Ramos (cell line): ENCODE measurements around the gene C1orf159.

Experiments
- in situ Hi-C: fragments of 300-500 bp; cut with MboI; formaldehyde crosslinking; loops from one replicate; pipeline ENCODE4 v1.14.3; 2022; ENCODE audit warnings: low sequenced_read_pairs; ENCODE audit not compliant: unreplicated experiment

C1orf159 gene

DNA sequence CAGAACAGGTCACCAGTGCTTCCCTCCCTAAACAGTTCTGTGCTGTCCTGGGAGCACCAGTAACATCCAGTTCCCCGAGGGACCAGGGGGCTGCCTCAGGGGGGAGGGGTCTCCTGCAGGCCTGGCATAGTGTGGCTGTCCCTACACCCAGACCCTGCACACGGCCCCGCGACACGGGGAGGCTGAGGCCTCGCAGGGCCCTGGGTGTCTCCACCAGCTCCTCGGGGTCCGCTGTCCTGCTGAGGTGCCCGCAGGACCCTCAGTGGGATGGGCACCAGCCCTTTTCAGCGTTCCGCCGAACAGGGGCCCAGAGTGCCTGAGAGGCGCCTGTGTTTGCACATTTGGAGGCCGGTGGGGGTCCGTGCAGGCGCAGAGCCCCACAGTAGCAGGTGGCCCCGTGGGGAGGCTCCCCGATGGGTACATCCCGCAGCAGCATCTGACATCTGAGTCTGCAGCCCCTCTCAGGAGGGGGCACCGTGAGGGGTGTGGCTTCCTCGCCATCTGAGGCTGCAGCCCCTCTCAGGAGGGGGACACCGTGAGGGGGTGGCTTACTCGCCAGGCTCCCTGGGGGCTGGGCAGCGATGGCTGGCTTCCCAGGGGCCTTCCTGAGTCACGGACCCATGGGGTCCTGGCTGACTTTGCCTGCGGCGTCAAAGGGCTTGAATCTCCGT lies 18.5 kb upstream of the C1orf159 start:
- in situ Hi-C loops, result no loop called here

DNA sequence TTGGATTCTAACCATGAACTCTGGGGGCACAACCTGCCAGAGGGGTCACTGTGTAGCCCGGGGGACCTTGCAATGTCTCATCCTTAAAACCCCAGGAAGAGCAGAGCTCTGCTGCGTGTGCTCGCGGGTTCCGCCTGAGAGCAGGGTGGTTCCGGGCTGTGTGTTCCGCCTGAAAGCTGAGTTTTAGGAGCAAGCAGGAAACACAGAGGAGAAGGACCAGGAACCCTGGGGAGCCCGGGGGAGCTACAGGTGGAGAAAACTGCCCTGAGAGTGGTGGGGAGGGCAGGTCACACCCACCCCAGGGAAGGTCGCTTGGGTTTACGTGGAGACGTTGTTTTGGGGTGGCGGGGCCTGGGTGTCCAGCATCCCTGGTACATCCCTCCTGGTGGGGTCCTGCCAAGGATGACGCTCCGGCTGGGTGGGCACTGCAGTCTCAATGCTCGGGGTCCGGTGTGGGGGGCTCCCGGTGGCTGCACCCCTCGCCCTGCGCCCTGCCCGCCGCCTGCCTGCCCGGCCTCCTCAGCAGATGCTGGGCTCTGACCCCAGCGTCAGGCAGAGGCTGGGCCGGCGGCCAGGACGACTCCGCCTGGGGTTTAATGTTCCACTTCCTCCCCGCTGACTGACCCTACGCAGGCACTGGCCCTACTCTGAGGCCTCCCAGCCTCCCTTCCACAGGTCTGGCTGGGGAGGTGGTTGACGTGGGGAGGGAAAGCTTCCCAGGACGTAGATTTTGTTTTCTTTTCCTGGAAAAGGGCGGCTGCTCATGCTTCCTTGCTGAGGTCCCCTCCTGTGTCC lies 17.3 kb upstream of the C1orf159 start:
- in situ Hi-C loops, result no loop called here

DNA sequence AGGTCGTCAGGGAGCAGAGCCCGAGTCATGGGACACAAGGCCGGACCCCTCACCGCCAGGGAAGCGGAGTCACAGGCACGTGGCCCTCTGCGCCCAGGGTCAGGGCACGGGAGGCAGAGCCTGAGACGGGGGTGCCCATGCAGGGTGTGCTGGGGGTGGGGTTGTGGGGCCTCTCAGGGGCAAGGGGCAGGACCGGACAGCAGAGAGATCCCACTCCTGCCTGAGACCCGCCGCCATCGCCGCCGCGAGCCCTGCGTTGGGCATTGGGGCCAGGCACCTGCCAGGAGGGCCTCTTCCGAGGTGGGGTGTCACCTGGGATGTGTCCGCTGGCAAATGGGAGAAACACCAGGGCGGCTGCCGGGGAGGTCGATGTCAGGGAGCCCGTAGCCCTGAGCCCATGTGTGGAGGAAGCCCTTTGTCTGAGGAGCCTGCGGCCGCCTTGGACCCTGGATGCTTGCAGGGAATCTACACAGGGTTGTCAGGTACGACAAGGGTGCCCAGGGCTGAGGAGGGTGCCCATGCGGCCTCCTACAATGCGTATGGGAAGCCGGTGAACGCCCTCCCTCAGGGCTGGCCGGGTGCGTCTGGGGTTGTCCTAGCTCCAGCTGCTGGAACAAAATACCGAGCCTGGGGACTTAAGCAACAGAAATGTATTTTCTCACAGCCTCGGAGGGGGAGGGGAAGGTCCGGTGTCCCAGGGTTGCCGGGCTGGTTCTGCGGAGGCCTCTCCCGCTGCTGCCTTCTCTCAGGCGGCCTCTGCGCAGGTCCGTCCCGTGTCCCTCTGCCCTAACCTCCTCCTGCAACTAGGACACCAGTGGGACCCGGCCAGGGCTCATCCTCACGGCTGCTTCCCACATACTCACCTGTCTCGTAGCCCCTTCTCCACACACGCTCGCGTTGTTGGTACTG lies 16.4 kb upstream of the C1orf159 start:
- in situ Hi-C loops, result no loop called here

DNA sequence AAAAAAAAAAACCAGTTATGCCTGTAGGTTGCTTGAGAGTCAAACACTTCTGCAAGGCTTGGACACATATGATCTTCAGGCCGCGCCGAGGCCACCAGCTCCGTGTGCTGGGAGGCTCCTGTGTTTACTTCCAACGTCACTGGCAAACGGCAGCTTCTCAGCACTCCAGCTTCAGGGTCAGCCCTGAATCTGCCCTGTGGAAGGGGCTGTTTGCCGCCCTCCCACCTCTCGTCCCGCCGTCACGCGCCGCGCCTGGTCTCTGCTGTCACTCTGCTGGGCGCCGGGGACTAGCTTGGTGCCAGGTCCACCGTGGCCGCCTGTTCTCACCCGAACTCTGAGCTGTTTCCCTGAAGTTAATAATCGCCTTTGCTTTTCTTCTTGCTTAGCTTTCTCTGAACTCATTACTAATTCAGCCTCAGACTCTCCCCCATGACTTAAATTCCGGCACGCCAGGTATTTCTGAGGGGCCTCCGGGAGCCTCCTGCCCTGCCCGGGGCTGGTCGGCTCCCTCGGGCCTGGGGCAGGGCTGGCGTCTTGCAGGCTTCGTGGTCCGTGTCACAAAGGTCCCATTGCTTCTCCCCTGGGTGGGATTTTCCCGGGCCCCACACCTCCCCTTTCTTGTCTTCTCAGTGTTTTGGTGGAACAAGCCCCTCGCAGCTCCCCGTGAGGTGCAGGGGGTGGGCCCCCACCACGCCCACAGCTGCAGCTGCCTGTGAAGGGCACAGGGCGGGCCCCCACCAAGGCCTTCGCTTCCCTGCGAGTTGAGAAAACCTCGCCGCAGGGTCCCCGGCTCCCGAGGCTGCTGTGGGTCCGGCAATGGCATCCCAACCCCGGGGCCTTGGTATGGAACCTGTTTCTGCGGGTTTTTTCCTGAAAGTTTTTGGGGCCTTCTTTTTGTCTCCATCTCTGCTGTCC lies 14.6 kb upstream of the C1orf159 start:
- in situ Hi-C loops, result no loop called here

DNA sequence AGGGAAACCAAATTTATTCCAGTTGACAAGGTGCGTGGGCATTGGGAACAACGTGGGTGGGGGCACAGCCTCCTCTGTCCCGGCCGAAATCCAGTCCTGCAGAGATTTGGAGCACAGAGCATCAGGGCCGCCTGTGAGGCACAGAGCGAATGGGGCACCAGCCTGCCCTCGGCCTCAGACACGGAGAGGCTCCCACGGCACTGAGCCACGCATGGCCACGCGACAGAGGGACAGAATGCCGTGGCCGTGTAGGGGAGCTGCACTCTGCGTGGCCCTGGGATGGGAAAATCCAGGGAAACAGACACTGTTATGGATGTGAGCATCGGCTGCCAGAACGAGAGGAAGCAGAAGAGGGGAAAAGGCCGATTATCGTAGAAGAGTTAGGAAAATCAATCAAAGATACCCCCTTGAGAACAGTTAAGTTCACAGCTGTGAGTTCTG lies 13.5 kb upstream of the C1orf159 start:
- in situ Hi-C loops, result no loop called here

DNA sequence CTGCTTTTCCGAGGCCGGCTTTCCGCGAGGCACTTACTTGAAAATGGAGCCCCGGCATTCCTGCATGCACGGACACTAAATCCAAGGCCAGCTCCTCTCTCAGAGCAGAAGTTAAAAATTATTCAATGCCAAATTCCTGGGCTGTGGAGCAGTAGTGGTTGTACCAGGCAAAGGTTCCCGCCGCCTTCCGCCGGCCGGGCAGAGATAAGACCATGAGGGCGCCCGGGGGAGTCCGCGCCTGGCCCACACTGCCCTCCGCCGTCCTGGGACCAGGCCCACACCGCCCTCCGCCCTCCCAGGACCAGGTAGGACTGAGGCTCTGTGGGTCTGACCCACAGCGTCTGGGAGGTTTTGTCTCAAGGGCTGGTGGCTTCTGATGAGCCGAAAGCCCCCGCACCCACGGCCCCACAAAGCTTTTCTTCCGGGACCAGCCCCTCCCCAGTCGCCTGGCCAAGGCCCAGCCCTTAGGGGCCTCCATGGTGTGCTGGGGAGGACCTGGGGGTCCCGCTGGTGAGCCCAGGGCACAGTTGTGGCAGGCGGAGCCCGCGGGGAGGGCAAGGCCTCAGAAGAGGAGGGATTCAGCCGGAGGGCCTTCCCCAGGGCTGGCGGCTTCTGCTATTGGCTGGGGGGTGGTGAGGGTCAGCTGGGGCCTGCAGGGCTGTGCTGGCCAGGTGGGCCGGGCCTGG lies 12.7 kb upstream of the C1orf159 start:
- in situ Hi-C loops, result no loop called here

DNA sequence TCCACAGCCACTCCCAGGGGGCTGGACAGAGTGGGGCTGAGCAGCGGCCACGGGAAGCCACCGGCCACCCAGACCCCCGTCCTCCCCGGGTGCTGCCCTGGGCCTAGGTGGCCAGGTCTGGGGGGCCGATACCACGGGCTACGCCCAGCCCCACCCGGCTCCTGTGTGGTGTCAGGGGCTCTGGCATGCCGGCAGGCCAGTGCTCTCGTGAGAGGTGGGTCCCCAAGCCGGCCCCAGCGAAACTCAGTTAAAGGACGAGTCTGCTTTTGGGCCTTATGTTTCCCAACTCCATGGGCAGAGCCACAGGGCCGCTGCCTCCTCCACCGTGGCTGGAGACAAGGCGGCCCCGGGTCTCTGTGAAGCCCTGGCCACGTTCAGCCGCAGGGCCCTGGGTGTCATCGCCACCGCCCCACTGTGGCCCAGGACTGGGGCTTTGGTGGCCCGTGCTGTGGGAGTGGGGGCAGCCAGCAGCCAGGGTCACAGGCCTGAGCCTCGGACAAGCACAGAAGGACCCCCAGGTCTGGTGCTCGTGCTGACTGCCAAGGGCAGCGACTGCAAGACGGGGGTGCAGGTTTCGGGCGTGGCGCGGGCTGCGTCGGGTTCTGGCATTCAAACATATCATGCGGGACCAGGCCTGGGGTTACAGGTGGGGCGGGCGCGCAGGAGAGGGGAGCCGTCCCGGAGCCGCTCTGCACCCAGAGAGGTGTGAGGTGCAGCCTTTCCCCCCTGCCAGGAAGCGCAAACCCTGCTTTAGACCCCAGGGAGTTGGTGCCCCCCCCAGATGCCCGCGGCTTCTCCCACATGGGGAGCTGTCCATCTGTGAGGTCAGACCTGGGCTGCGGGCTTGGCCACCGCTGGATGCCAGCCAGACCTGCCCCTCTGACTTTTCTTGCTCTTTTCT lies 11.9 kb upstream of the C1orf159 start:
- in situ Hi-C loops, result no loop called here

DNA sequence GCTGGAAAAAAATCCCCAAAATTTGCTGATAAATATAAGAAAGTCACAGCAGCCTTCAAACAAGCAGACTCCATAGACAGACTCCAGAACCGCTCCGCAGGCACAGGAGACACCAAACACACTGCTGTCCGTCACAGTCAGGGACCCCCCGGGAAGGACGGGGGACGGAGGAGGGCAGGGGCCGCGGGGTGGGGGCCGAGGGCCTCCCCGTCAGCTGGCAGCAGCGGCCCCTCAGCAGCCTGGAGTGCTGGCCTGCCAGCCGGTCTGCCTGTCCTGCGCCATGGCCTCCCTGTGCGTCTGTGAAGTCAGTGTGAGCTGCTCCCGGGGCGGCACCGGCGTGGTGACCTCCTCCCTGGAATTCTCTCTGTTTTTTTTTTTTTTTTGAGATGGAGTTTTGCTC lies 10.1 kb upstream of the C1orf159 start:
- in situ Hi-C loops, result no loop called here

DNA sequence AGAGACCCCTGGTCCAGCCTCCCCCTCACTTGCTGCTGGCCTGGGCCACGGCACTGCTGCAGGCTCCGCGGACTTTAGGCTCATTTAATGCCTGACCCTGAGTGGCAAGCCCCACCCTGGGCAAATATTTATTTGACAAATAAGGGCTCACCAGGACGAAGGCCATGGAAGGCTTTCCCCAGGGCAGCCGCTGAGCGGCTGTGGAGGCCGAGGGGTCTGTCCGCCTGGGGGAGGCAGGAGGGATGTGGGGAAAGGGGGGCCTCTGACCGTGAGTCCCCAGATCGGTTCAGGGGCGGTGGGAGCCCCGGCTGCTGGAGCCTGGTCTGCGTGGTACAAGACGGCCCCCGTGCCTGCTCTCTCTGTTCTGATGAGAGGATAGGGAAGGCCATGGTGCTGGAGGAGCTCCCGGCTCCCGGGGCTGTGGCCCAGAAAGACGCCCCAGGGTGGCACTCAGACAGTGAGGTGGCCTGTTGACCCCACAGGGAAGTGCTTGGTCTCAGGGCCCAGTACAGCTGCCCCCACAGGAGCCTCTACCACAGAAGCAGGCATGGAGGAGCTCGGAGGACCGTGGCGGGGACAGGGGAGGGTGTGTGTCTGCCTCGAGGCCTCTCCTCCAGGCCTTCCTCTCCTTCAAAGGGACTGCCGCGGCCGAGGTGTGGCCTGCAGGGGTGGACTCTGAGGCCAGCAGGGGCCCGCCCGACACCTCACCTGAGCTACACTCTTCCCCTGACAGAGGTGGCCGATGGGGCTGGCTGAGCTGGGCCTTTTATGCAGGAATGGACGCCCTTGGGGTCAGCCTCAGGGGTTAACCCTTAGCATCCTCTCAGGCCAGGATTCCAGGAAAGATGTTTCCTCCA lies 9.1 kb upstream of the C1orf159 start:
- in situ Hi-C loops, result no loop called here

DNA sequence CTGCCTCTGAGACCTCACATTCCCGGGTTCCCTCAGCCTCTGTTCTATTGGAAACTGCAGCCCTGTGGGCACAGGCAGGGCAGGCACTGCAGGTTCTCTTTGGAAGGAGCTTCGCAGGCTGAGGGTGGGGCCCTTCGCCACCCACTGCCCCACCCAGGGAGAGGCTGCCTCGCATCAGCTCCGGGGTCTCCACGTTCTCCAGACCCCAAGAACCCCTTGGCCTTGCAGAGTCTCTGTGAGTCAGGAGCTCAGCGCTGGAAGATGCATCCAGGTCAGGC lies 8.6 kb upstream of the C1orf159 start:
- in situ Hi-C loops, result no loop called here

DNA sequence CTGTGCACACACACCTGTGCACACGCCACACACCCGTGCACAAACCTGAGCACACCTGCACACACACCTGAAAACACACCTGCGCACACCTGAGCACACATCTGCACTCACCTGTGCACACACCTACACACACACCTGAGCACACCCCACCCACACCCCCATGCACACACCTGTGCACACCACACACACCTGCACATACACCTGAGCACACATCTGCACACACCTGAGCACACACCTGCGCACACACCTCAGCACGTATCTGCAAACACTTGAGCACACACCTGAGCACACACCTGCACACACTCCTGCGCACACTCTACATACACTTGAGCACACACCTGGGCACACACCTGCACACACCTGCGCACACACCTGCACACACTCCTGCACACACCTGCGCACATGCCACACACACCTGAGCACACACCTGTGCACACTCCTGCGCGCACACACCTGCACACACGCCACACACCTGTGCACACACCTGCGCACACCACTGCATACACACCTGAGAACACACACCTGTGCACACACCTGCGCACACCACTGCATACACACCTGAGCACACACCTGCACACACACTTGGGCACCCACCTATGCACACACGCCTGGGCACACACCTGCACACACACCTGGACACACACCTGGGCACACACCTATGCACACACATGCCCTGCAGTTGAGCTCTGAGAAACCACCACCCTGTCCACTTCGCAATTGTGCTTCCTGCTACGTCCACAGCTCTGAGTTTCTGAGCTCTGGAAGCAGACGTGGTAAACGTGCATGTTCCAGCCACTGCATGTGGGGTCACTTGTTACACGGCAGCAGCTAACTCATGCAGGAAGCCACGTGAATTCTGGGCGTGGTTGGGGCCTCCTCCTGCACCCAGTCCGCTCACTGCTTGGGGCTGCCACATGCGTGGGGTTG lies 8.0 kb upstream of the C1orf159 start:
- in situ Hi-C loops, result no loop called here

DNA sequence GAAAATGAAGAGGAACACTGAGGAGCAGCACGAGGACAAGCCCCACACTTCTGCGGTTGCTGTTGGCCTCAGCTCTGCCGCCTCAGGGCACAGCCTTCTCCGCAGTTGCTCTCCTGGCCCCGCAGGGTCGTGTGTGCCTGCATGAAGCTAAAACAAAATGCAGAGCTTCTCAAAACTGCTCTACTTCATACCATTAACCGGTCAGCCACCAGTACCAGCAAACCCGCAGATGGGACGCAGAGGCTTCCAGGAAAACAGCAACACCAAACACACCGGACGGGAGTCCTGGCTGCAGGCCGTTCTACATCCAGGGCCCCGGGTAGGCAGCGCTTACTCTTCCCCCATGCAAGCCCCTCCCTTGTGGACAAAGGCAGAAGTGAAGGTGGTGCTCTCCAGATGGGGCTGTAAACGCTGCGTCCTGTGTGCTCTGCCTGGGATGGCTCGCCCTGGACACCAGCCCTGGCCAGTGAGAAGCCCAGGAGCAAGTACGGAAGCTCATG lies 7.1 kb upstream of the C1orf159 start:
- in situ Hi-C loops, result no loop called here

DNA sequence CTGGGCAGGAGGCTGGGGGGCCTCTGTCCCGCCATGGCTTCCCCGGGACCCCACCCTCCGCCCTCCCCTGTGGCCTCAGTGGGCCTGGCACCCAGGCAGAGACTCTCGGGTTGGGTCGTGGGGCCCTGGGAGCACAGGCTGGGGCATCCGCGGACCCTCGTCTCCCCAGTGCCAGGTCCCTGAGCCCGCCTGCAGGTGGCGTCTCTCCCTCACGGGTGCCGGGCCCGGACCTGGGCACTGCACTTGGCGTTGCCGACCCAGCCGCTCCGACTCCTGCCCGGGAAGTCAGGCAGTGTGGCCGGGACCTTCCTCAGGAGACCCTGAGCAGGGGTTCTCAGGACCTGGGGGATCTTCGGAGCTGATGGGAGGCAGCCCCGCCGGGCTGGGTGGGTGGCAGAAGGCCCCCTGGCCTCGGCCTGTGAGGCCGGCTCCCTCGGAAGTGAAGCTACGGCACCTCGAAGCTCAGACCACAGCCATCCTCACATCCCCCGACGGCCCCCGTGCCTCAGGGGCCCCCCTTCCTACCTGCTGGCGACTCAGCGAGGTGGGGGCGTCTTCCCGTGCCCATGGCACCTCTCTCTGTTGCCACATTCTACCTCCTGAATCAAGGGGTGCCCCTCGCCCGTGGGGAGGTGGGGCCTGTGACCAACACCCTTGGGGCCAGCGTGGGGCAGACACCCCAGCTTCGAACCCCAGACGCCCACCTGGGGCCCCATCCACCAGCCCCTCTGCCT lies 6.4 kb upstream of the C1orf159 start:
- in situ Hi-C loops, result no loop called here

DNA sequence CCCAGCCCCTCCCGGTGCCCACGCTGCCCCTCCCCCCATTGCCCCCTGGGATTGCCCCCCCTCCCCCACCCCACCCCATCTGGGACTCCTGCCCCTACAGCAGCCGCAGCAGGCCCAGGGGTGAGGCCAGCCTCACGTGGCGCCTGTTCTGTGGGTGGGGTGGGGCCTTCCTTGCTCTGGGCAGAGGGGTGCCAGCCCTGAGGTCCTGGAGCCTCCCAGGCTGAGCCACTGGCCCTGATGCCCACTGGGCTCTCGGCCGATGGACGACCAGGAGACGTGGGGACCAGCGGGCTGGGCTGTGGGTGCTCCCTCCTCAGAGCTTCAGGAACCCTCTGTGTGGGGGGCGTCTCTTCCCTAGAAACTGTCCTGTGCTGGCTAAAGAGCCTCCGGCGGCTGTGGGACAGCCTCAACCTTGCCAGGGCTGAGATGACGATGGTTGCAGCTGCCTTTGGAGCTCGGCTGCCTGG lies 5.8 kb upstream of the C1orf159 start:
- in situ Hi-C loops, result no loop called here

DNA sequence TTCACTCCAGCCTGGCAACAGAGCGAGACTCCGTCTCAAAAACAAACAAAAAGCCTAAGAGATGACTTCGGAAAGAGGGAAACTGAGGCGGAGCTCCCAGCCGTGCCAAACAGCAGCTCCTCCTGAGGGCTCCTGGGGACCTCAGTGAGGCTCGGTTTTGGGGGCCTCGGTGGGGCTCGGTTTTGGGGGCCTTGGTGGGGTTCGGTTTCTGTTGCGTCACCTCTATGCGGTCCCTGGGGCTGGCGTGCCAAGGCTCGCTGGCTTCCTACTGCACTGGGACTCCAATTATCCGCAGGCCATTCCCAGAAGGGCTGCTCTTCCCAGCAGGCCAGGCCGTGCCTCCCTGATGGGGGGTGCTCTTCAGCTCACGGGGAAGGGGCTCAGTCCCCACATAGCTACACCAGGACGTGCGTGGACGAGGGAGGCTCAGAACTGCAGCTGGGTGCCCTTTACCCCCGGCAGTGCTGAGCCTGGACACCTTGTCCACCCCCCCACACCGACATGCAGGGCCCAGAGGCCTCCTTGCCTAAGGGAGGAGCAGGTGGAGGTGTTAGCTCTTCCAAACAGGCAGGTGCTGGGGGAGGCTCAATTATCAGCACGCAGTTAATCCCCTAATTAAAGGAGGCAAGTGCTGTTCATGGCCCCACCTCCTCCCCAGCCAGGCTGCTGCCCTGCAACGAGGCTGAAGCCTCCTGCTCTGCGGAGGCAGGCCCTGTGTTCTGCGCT lies 5.1 kb upstream of the C1orf159 start:
- in situ Hi-C loops, result no loop called here
